ENCODE results near the gene ATP5PD.
A peak's percentile ranks its signal among the peaks of the same experiment; 100 is the strongest.
"Not testable (repeated sequence)": the region's sequence is repeated elsewhere in the genome, so short reads cannot be mapped to it uniquely, and the experiment has no call there.

Gene ATP5PD

GRCh38 chr17:75034236-75034908 is 12.4 kb downstream of the ATP5PD start:
- peaks cover 0 to 9% of the 10 kb centered on the region in 2 donors for H3K27me3 Mint-ChIP-seq
- H3K27ac Mint-ChIP-seq, result peak overlapping the region; percentile 100
- DNase-seq (peak; percentile 76 to 82 (median 78)), ATAC-seq (replicated peaks) (peak; percentile 50)
- peaks cover 40 to 41% of the 10 kb centered on the region in 2 donors for H3K4me1 Mint-ChIP-seq (ENCODE audit: low read depth in 2 of 2)
- H3K36me3 Mint-ChIP-seq (ENCODE audit: insufficient read depth), result peaks cover 69% of the 10 kb centered on the region
- H3K4me3 Mint-ChIP-seq, result peak overlapping the region; percentile 94 to 98
- H3K9me3 Mint-ChIP-seq, result no peaks in the 10 kb centered on the region

- peak overlapping the region; percentile 100 for H3K27ac Mint-ChIP-seq
- peaks cover 0 to 9% of the 10 kb centered on the region in 2 donors for H3K27me3 Mint-ChIP-seq
- H3K9me3 Mint-ChIP-seq, result no peaks in the 10 kb centered on the region
- peaks cover 63% of the 10 kb centered on the region for H3K36me3 Mint-ChIP-seq (ENCODE audit: insufficient read depth)
- H3K4me3 Mint-ChIP-seq, result peak overlapping the region; percentile 94 to 98
- DNase-seq, result peak; percentile 84 to 90 (median 84)
- ATAC-seq (replicated peaks), result peak; percentile 28
- peaks cover 40 to 41% of the 10 kb centered on the region in 2 donors for H3K4me1 Mint-ChIP-seq (ENCODE audit: low read depth in 2 of 2)
Observed at GRCh38 chr17:75033346-75034235, 13.2 kb downstream of the ATP5PD start.

GRCh38 chr17:75032720-75033280 is 14.0 kb downstream of the ATP5PD start:
- H3K27ac Mint-ChIP-seq, result peak overlapping the region; percentile 100
- H3K9me3 Mint-ChIP-seq, result no peaks in the 10 kb centered on the region
- no peak for DNase-seq
- ATAC-seq (replicated peaks), result no peak
- peaks cover 0 to 9% of the 10 kb centered on the region in 2 donors for H3K27me3 Mint-ChIP-seq
- peaks cover 58% of the 10 kb centered on the region for H3K36me3 Mint-ChIP-seq (ENCODE audit: insufficient read depth)
- peaks cover 40 to 41% of the 10 kb centered on the region in 2 donors for H3K4me1 Mint-ChIP-seq (ENCODE audit: low read depth in 2 of 2)
- H3K4me3 Mint-ChIP-seq, result peak overlapping the region; percentile 94 to 98

- ATAC-seq (replicated peaks) (peak; percentile 35), DNase-seq (peak; percentile 39 to 59 (median 48))
- H3K27me3 Mint-ChIP-seq, result peaks cover 0 to 9% of the 10 kb centered on the region in 2 donors
- peaks cover 40 to 41% of the 10 kb centered on the region in 2 donors for H3K4me1 Mint-ChIP-seq (ENCODE audit: low read depth in 2 of 2)
- peak overlapping the region; percentile 94 to 98 for H3K4me3 Mint-ChIP-seq
- no peaks in the 10 kb centered on the region for H3K9me3 Mint-ChIP-seq
- H3K27ac Mint-ChIP-seq, result peak overlapping the region; percentile 100
- peaks cover 53% of the 10 kb centered on the region for H3K36me3 Mint-ChIP-seq (ENCODE audit: insufficient read depth)
Observed at GRCh38 chr17:75031972-75032719, 14.6 kb downstream of the ATP5PD start.

- DNase-seq (no peak), ATAC-seq (replicated peaks) (no peak)
- peak overlapping the region in 1 of 2 donors; percentile 20 for H3K27ac Mint-ChIP-seq
- peaks cover 32 to 35% of the 10 kb centered on the region in 2 donors for H3K4me1 Mint-ChIP-seq (ENCODE audit: low read depth in 2 of 2)
- H3K9me3 Mint-ChIP-seq, result no peaks in the 10 kb centered on the region
- no peak overlapping the region for H3K4me3 Mint-ChIP-seq
- H3K36me3 Mint-ChIP-seq (ENCODE audit: insufficient read depth), result peaks cover 33% of the 10 kb centered on the region
- H3K27me3 Mint-ChIP-seq, result peaks cover 0 to 9% of the 10 kb centered on the region in 2 donors
Observed at GRCh38 chr17:75030161-75030560, 16.6 kb downstream of the ATP5PD start.

GRCh38 chr17:75026650-75027049 is 20.1 kb downstream of the ATP5PD start:
- H3K27ac Mint-ChIP-seq; DNase-seq; H3K4me1 Mint-ChIP-seq (ENCODE audit: low read depth in 2 of 2); H3K36me3 Mint-ChIP-seq (ENCODE audit: insufficient read depth); H3K9me3 Mint-ChIP-seq; H3K27me3 Mint-ChIP-seq; H3K4me3 Mint-ChIP-seq; ATAC-seq (replicated peaks): not testable (repeated sequence)

GRCh38 chr17:75025398-75025734 is 21.4 kb downstream of the ATP5PD start:
- ATAC-seq (replicated peaks); DNase-seq; H3K36me3 Mint-ChIP-seq (ENCODE audit: insufficient read depth); H3K27me3 Mint-ChIP-seq; H3K9me3 Mint-ChIP-seq; H3K4me1 Mint-ChIP-seq (ENCODE audit: low read depth in 2 of 2): not testable (repeated sequence)
- Mint-ChIP-seq H3K27ac (peak overlapping the region in 1 of 2 donors; percentile 80), H3K4me3 (peak overlapping the region; percentile 15 to 59)

- peak overlapping the region; percentile 15 to 59 for H3K4me3 Mint-ChIP-seq
- no peaks in the 10 kb centered on the region for H3K9me3 Mint-ChIP-seq
- no peaks in the 10 kb centered on the region for H3K27me3 Mint-ChIP-seq
- DNase-seq (no peak), ATAC-seq (replicated peaks) (peak; percentile 31)
- peaks cover 9% of the 10 kb centered on the region for H3K36me3 Mint-ChIP-seq (ENCODE audit: insufficient read depth)
- peak overlapping the region in 1 of 2 donors; percentile 80 for H3K27ac Mint-ChIP-seq
- peaks cover 5 to 7% of the 10 kb centered on the region in 2 donors for H3K4me1 Mint-ChIP-seq (ENCODE audit: low read depth in 2 of 2)
Observed at GRCh38 chr17:75024686-75025397, 21.9 kb downstream of the ATP5PD start.

GRCh38 chr17:75020331-75021110 is 26.2 kb downstream of the ATP5PD start:
- no peak for DNase-seq
- no peak overlapping the region for H3K27ac Mint-ChIP-seq
- H3K4me3 Mint-ChIP-seq, result no peak overlapping the region
- no peaks in the 10 kb centered on the region for H3K27me3 Mint-ChIP-seq
- peaks cover 39% of the 10 kb centered on the region for H3K36me3 Mint-ChIP-seq (ENCODE audit: insufficient read depth)
- H3K4me1 Mint-ChIP-seq (ENCODE audit: low read depth in 2 of 2), result peaks cover 8 to 11% of the 10 kb centered on the region in 2 donors
- ATAC-seq (replicated peaks), result no peak
- H3K9me3 Mint-ChIP-seq, result no peaks in the 10 kb centered on the region

GRCh38 chr17:75019710-75020109 is 27.1 kb downstream of the ATP5PD start:
- no peak overlapping the region for H3K27ac Mint-ChIP-seq
- no peak overlapping the region for H3K4me3 Mint-ChIP-seq
- H3K36me3 Mint-ChIP-seq (ENCODE audit: insufficient read depth), result peaks cover 39% of the 10 kb centered on the region
- ATAC-seq (replicated peaks) (no peak), DNase-seq (no peak)
- peaks cover 2 to 14% of the 10 kb centered on the region in 2 donors for H3K4me1 Mint-ChIP-seq (ENCODE audit: low read depth in 2 of 2)
- H3K27me3 Mint-ChIP-seq, result no peaks in the 10 kb centered on the region
- no peaks in the 10 kb centered on the region for H3K9me3 Mint-ChIP-seq

- peaks cover 2 to 16% of the 10 kb centered on the region in 2 donors for H3K4me1 Mint-ChIP-seq (ENCODE audit: low read depth in 2 of 2)
- no peak overlapping the region for H3K27ac Mint-ChIP-seq
Observed at GRCh38 chr17:75019146-75019545, 27.6 kb downstream of the ATP5PD start.

GRCh38 chr17:75013092-75013559 is 33.6 kb downstream of the ATP5PD start:
- H3K27me3 Mint-ChIP-seq, result no peaks in the 10 kb centered on the region
- H3K4me1 Mint-ChIP-seq (ENCODE audit: low read depth in 2 of 2), result peaks cover 21 to 30% of the 10 kb centered on the region in 2 donors
- H3K27ac Mint-ChIP-seq, result peak overlapping the region; percentile 91
- H3K4me3 Mint-ChIP-seq, result peak overlapping the region; percentile 94 to 95
- H3K9me3 Mint-ChIP-seq, result no peaks in the 10 kb centered on the region
- DNase-seq (no peak), ATAC-seq (replicated peaks) (no peak)
- peaks cover 26% of the 10 kb centered on the region for H3K36me3 Mint-ChIP-seq (ENCODE audit: insufficient read depth)

More at GRCh38 chr17:75019146-75019545, 27.6 kb downstream of the ATP5PD start:
- Mint-ChIP-seq H3K9me3 (no peaks in the 10 kb centered on the region), H3K27me3 (no peaks in the 10 kb centered on the region), H3K36me3 (ENCODE audit: insufficient read depth) (peaks cover 39% of the 10 kb centered on the region), H3K4me3 (no peak overlapping the region)
- ATAC-seq (replicated peaks) (no peak), DNase-seq (no peak)
